Lower leg skin (tissue), 3 donors: ENCODE results near the gene FAM32A.

Experiments used
- POLR2A ChIP-seq, 2 donors: fragments of 450-650 bp; IDR thresholded peaks; one replicate each; pipeline ENCODE4 v1.6.1; 2016 to 2017; ENCODE audit warnings: antibody characterized with exemption in 2 of 2, mild to moderate bottlenecking in 1 of 2, moderate library complexity in 1 of 2
- TF ChIP-seq, protein P1 (sequence below), 3 donors: fragments of 450-650 bp; IDR thresholded peaks; one replicate each; pipeline ENCODE4 v1.5.1; 2016; ENCODE audit warnings: antibody characterized with exemption in 3 of 3, mild to moderate bottlenecking in 3 of 3, moderate library complexity in 2 of 3

DNA sequence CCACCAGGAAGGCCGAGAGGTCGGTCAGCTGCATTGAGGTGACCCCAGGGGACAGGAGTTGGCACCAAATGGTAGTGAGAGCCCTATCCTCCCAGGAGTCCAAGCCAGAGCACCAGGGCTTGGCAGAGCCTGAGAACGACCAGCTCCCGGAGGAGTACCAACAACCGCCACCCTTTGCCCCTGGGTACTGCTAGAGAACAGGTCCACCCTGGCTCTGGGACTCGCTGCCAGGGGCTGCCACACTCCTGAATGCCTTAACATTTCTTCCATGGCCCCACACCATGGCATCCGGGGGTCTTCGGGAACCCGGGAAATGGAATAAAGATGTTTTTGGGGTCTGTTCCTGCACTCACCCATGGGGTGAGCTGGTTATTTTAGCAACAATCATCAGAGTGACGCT lies 27.6 kb upstream of the FAM32A start:
- TF ChIP-seq, protein P1, sequence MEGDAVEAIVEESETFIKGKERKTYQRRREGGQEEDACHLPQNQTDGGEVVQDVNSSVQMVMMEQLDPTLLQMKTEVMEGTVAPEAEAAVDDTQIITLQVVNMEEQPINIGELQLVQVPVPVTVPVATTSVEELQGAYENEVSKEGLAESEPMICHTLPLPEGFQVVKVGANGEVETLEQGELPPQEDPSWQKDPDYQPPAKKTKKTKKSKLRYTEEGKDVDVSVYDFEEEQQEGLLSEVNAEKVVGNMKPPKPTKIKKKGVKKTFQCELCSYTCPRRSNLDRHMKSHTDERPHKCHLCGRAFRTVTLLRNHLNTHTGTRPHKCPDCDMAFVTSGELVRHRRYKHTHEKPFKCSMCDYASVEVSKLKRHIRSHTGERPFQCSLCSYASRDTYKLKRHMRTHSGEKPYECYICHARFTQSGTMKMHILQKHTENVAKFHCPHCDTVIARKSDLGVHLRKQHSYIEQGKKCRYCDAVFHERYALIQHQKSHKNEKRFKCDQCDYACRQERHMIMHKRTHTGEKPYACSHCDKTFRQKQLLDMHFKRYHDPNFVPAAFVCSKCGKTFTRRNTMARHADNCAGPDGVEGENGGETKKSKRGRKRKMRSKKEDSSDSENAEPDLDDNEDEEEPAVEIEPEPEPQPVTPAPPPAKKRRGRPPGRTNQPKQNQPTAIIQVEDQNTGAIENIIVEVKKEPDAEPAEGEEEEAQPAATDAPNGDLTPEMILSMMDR (IDR thresholded peaks at IDR 0.05): no peak
- no peak for TF ChIP-seq POLR2A (IDR thresholded peaks at IDR 0.05)
